GM23338 (cell line): ENCODE measurements around the gene RUSF1.
A peak's percentile ranks its signal among the peaks of the same experiment; 100 is the strongest.

Experiments used
- CTCF ChIP-seq, 2 experiments: fragments of 200-600 bp in 1 of 2; sonication (generic) in 1 of 2; conservative IDR thresholded peaks; 2 replicates each; pipeline versions ENCODE4 v1.5.1 to v1.6.1; 2016 to 2017; ENCODE audit warnings: antibody characterized with exemption in 2 of 2, low read depth in 2 of 2, mild to moderate bottlenecking in 2 of 2, moderate library complexity in 1 of 2
- ETS1 ChIP-seq: IDR thresholded peaks from 2 replicates; pipeline ENCODE4 v1.6.1; 2016; ENCODE audit warnings: antibody characterized with exemption
- EZH2 ChIP-seq: fragments of 200-600 bp; sonication (generic); IDR thresholded peaks from one replicate; pipeline ENCODE4 v1.8.0; 2017; ENCODE audit warnings: antibody characterized with exemption, mild to moderate bottlenecking, low read depth; ENCODE audit not compliant: unreplicated experiment
- POLR2AphosphoS5 ChIP-seq: IDR thresholded peaks from 2 replicates; pipeline ENCODE4 v1.6.1; 2016; ENCODE audit warnings: antibody characterized with exemption, low read depth
- ZNF114 ChIP-seq: fragments of 250-450 bp; sonication (Bioruptor Pico); IDR thresholded peaks from 2 replicates; pipeline ENCODE4 v1.5.0; 2020; ENCODE audit warnings: mild to moderate bottlenecking, moderate library complexity

GRCh38 chr16:31458073-31458843 lies 49.9 kb downstream of the RUSF1 start:
- TF ChIP-seq ZNF114 (CRISPR knock-in tag) (no peak), EZH2 (no peak), POLR2AphosphoS5 (no peak), CTCF (conservative IDR thresholded peaks at IDR 0.05; ENCODE audit: low read depth in 2 of 2) (peak in 1 of 2 experiments; percentile 18; a peak in 1 of 4 replicates), ETS1 (no peak)
